Stimulated activated CD4-positive, alpha-beta T cell treated with anti-CD3 and anti-CD28 coated beads, TNF-alpha, amount 100 ng/mL, for 4 hours (primary cell): ENCODE data around the gene SDS.

Experiments used
- DNase-seq, 3 experiments: peaks; one replicate each; pipeline ENCODE4 v3.0.0-alpha.2; 2020; ENCODE audit warnings: low read depth in 3 of 3

Gene SDS, protein sequence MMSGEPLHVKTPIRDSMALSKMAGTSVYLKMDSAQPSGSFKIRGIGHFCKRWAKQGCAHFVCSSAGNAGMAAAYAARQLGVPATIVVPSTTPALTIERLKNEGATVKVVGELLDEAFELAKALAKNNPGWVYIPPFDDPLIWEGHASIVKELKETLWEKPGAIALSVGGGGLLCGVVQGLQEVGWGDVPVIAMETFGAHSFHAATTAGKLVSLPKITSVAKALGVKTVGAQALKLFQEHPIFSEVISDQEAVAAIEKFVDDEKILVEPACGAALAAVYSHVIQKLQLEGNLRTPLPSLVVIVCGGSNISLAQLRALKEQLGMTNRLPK

DNA sequence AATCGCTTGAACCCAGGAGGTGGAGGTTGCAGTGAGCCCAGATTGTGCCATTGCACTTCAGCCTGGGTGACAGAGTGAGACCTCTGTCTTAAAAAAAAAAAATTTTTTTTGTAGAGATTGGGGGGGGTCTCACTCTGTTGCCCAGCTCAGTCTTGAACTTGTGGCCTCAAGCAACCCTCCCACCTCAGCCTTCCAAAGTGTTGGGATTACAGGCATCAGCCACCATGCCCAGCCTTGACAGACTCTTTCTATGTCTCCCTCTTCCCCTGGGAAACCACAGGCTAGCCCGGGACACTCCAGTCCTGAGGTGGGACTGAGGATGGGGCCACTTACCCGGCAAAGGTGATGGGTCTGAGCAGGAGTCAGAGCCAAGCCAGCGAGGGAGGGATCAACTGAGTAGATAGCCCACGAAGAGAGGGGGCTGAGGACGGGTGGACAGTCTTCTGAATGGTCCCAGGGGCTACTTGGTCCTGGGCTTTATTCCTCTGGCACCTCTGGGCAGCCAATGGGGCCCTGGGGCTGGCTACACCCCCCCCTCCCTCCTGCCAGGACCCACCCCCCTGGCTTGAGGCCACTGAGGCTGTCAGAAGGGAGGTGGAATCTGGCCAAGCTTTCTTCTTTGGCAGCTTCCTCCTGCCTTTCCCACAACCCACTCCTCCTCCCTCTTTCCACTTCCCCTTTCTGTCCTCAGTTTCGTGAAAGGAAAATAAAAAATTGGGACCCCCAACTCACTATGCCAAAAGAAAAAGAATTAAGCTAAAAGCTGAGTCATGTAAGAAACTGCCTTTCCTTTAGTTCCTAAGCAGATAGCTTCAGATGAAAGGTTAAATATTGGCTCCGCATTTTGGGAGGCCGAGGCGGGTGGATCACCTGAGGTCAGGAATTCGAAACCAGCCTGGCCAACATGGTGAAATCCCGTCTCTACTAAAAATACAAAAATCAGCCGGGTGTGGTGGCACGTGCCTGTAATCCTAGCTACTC, at the start of gene SDS:
Gene SDS (minus strand): TSS at position 453 of the 981 bp plus-strand sequence. CDS start 4,179 bp downstream, outside the sequence.
- DNase-seq = no peak

DNA sequence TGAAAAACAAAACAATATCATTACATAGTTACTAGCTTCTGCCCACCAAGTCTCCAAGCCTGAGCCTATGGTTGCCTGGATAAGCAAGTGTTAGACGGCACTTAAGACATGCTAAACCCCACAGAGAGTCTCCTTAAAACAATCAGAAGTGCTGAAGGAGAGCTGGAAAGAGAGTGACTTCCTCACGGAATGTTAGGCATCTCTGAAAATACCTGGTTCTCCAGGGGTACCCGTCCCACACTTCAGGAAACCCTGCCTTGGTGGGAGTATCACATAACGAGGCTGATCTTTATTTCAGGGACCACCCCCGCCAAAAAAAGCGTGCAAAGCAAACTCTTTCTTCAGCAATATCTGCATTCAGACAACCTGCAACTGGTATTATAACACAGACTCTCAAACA, 49.6 kb upstream of the SDS start:
- DNase-seq = no peak

DNA sequence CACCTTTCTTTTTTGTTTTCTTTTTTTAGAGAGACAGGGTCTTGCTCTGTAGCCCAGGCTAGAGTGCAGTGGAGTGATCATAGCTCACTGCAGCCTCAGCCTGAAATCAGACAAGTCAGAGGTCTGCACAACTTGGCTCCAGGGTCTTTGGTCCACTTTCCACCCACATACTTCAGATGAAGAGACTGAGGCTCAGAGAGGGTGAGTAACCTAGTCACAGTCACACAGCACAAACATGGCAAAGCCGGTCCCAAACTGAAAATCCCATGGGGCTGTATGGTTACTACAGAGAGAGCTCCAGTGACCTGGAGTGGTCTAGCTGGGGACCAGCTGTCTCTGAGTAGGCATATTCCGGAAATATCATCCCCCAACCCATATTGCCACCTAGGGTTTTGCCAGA, 48.8 kb upstream of the SDS start:
- DNase-seq = no peak

DNA sequence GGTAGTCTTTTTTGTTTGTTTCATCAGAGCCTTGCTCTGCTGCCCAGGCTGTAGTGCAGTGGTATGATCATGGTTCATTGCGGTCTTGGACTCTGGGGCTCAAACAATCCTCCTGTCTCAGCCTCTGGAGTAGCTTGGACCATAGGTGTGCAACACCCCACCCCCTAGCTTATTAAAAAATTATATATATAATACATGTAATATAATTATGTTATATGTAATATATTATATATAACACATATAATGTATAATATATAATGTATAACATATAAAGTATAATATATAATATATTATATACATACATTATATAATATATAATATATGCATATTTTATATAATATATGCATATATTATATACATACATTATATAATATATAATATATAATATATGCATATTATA, 46.2 kb upstream of the SDS start:
- no peak for DNase-seq

DNA sequence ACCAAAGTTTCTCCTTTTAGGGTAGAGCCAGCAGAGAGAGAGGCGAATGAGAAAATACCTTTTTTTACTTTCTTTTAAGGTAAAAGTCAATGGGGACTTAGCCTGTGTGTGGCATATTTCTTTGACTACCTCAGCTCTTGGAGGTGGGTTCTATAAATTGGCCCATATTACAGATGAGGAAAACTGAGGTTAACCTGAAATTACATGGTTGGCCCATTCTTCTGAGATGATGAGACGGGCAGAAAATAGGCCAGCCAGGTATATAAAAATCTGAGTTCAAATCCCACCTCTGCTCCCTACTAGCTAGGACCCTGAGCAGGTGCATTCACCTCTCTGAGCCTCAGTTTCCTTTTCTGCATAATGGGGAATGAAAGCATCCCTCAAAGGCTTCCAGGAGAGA, 45.6 kb upstream of the SDS start:
- no peak for DNase-seq

DNA sequence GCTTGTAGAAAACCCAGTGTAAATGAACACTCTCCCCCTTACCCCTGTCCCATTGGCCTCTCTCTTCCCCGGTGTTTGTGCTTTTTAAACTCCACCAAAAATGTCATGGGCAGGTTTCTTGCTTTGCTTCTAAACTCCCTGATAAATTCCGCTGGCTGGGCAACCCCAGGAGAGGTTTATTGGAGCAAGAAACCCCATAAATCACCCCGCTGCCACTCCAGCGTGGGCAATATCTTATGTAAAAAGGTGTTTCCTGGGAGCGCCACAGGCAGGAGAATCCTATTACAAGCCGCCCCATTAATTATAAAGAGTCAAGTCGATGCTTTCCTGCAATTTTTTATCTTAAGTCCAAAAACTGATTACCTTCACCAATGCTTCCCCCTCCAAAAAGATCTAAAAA, 45.2 kb upstream of the SDS start:
- no peak for DNase-seq

DNA sequence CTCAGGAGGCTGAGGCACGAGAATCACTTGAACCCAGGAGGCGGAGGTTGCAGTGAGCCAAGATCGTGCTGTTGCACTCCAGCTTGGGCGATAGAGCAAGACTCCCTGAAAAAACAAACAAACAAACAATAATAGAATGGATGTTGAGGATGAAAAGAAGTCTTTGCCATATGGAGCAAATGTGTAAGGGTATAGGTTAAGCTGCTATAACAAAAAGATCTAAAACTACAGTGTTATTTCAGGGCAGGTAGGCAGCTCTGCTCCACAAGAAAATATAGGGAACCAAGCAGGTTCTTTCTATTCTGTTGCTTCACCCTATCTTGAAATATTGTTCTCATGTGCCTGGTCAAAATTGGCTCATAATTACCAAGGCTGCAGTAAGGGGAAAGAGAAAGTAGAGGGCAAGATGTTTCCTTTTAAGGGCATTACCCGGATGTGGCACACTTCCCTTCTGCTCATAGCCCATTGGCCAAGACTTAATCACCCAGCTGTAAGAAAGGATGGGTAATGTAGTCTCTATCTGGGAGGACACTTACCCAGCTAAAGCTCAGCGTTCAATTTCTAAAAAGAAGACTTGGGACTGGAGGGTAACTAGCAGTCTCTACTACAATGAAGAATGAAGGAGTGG, 42.0 kb upstream of the SDS start:
- no peak for DNase-seq

DNA sequence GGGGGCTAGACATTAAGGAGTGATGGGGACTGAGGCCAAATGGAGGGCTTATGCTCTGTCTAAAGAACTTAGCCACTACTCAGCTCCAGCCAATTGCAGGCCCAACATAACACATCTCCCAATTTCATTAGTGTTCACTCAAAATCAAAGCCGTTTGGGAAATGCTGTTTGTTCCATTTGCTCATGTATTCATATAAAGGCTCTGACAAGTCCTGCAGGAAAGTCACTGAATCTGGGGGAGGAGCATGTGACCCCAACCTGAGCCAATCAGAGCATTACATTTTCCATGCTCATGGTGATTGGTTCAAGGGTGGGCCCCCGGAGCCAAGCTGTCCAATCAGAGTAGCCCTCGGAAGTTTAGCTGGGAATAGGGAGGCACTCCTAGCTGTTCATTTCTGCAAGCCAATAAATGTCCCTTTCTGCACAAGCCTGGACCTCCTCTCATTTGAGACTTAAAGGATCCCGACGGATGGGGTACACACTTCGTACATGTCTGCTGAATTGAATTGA, 39.4 kb upstream of the SDS start:
- DNase-seq = no peak

DNA sequence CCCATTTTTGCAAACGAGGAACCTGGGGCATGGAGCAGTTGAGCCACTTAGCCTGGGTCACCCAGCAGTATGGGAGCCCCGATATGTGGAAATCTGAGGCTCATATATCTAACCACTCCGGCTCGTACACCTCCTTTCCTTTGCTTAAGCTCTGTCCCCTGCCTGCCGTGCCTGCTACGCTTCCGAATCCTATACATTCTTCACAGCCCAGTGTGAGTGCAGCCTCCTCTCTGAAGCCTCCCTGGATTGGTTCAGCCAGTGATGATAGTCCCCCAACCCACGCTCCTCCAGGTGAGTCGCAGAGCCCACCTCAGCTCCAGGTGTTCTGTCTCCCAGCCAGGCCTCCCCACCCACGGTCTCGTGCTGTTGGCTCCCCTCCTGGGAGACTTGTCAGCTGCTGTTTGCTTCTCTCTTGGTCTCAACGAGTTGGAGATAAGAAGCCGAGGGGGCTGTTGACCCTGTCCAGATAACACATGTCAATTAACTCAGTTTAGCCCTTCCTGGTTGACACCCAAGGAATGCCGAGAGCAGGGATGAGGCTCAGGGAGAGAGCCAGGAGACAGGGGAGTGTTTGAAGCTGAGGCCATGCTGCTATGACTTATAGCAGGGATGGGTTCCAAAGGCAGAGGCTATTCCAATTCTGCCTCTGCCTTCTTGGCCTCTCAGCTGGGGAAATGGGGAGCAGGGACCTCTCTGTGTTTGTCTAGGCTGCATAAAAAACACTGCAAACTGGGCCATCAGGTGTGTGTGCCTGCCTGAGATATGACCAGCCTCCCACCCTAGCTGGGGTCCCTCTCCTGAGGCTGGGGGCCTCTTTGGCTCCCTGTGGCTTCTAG, 37.5 kb upstream of the SDS start:
- DNase-seq = no peak

DNA sequence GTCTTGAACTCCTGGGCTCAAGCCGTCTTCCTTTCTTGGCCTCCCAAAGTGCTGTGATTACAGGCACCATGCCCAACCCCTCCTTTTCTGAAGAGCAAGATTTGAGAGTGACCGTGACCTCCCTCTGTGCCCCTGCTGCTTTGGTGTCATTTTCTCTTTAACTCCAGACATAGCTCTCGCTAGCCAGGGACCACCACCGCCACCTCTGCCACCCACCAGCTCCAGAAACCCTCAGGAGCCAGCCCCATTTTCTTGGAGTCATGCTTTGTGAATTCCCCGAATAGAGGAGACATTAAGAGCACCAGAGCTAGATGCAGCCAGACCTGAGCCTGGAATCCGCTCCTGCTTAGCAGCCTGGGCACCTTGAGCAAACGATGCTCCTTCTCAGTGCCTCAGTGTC, 36.6 kb upstream of the SDS start:
- no peak for DNase-seq

DNA sequence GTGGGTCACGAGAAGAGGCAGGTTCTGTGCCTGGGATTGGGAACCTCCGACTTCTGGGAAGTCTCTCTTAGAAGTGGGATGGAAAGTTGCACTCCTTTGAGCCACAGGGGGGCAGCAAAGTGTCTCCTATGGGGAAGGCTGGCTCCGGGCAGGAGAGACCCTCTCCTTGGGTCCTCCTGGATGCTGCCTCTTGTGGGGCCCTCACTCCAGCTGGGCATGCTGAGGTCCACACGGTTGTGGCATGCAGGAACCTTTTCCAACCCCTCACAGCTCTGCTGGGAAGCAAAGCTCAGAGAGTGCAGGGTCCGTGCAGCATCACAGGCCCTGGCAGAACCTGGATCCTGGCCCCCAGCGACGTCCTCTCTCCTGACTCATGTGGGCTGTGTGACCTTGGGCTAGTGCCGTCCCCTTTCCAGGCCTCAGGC, 35.9 kb upstream of the SDS start:
- no peak for DNase-seq

DNA sequence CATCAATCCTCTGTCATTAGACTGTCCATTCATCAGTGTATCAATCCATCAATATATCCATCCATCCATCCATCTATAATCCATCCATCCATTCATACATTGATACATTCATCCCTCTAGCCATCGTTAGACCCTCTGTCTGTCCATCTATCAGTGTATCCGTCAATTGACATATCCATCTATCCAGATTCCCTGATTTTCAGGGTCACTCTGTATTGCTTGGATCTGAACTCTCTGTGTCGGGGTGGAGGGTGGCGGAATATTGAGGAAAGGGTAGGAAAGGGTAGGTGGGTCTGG, 35.6 kb upstream of the SDS start:
- no peak for DNase-seq

DNA sequence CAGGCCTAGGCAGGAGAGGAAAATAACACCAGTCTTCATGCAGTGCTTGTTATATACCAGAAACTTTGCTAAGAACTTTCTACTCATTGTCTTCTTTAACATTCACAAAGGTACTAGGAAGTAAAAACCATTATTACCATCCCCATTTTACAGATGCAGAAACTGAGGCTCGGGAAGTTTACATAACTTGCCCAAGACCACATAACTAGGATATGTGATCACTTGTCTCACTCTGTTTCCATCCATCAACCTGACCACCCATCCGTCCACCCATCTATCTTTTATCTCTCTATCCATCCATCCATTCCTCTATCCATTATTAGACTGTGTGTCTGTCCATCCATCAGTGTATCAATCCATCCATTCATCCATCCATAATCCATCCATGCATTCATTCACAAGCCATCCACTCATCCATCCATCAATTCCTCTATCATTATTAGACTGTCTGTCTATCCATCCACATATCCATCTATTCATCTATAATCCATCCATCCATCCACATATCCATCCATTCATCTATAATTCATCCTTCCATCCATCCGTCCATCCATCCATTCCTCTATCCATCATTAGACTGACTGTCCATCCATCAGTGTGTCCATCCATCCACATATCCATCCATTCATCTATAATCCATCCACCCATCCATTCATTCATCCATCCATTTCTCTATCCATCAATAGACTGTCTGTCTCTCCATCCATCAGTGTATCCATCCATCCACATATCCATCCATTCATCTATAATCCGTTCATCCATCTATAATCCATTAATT, 35.0 kb upstream of the SDS start:
- no peak for DNase-seq

DNA sequence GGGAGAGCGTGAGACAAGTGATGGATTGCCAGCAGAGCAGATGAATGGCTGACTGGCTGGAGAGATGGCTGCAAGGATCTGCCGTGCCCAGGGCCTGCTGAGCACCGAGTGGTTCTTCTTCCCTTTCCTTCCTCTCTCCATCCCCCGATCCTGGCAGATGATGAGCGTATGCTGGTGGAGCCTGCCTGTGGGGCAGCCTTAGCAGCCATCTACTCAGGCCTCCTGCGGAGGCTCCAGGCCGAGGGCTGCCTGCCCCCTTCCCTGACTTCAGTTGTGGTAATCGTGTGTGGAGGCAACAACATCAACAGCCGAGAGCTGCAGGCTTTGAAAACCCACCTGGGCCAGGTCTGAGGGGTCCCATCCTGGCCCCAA, 34.0 kb upstream of the SDS start:
- no peak for DNase-seq

DNA sequence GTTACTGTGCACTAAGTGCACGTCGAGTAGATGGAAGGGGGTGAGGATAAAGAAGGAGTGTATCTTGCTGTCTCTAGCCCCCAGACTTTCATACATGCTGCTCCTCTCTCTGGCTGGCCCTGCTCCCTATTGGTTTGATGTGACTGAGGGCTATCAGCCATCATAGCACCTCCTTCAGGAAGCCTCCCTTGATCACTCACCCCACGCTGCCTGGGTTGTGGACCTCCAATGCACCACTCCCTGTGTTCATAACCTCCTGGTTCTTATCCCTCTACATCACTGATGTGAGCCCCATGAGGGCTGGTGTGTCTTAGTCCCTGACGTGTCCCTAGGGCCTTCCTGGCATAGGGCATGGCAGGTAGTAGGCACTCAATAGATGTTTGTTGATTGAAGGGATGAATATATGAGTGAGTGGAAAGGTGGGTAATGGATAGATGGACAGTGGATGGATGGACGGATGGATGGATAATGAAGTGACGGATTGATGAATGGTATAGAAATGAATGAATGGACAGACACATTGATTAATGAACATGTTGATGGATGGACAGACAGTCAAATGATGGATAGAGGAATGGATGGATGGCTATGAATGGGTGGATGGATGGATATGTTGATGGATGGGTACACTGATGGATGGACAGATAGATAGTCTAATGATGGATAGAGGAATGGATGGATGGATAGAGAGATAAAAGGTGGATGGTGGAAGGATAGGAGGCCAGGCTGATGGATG, 33.5 kb upstream of the SDS start:
- no peak for DNase-seq

DNA sequence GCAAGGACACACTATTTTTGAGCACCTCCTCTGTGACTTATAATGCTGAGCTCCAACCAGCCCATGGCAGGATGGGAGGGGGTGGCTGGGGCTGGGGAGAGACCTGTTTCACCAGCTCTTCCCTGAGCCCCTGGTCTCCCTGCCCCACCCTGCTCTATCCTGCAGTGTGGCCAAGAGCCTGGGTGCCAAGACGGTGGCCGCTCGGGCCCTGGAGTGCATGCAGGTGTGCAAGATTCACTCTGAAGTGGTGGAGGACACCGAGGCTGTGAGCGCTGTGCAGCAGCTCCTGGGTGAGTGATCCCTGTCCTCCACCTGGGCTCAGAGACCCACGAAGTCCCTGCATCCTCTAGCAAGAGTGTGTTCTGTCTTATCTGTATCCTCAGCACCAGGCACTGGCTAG, 32.9 kb upstream of the SDS start:
- DNase-seq = no peak

DNA sequence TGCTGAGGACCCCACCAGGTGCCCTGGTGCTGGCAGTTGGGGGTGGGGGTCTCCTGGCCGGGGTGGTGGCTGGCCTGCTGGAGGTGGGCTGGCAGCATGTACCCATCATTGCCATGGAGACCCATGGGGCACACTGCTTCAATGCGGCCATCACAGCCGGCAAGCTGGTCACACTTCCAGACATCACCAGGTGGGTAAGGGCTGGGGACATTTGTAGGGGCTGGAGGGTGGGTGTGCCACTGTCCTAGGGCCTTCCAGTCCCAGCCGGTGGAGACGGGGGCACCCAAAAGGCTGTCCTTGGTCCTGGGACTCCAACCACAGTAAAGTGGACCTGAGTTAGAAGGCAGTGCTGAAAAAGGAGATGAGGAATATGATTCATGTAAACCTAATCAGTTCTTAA, 31.7 kb upstream of the SDS start:
- no peak for DNase-seq

DNA sequence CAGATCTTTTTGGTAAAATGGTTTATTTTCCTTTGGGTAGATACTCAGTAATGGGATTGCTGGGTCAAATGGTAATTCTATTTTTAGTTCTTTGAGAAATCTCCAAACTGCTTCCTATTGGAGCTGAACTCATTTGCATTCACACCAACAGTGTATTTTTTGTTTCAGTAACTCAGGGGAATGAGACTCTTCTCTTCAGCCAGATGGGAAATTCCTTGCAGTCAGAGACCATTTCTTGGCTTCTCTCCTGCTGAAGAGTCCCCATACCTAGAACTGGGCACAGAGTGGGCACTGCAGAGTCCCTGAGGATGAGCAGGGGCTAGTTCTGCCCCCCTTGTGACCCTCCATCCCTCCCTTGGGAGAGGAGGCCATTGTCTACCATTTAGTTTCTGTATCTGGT, 29.3 kb upstream of the SDS start:
- DNase-seq = no peak

DNA sequence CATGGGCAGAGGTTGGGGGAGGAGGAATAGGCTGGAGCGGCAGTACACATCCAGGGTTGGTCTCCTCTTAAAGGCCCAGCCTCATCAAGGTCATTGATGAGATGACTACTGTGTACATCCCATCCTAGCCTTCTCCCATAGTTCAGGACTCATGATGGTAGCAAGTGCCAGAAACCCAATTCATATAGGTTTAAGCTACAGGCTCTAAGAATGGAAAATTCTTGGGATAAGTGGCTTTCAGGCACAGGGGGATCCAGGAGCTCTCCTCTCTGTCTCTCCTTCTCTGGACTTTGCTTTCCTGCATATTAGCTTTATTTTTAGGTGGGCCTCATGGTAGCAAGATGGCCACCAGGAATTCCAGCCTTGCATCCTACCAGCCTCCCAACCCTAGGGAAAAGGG, 24.8 kb upstream of the SDS start:
- DNase-seq = no peak

DNA sequence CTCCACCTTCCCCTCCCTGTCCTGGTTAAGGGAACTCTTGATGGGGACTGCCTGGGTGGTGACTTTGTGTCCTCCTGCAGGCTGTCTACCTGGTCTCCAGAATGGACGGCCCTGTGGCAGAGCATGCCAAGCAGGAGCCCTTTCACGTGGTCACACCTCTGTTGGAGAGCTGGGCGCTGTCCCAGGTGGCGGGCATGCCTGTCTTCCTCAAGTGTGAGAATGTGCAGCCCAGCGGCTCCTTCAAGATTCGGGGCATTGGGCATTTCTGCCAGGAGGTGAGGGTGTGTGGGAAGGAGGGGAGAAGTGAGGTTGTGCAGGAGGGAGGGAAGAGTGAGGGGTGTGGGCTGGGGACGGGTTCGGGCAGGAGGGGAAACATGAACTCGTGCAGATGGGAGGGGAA, 24.2 kb upstream of the SDS start:
- no peak for DNase-seq
